ENCODE measurements around the gene GPC5. TPM values are rescaled to one million over a fixed set of nuclear protein-coding genes. Genes with fewer than 3 reads are reported as not detected.

The GPC5 gene
- total and polyA plus RNA-seq, 10 donors: 0.04 to 0.83 (median 0.26) TPM; not detected in 3

GRCh38 chr13:91878491-91878890, 480.1 kb downstream of the GPC5 start:
- no peak overlapping the region for H3K27ac ChIP-seq
- no peaks in the 10 kb centered on the region for H3K4me1 ChIP-seq
- H3K27me3 ChIP-seq (replicated peaks in 1 of 7): no peaks in the 10 kb centered on the region
- no peak for TF ChIP-seq POLR2AphosphoS5 (IDR thresholded peaks at IDR 0.05)
- TF ChIP-seq, protein P1, sequence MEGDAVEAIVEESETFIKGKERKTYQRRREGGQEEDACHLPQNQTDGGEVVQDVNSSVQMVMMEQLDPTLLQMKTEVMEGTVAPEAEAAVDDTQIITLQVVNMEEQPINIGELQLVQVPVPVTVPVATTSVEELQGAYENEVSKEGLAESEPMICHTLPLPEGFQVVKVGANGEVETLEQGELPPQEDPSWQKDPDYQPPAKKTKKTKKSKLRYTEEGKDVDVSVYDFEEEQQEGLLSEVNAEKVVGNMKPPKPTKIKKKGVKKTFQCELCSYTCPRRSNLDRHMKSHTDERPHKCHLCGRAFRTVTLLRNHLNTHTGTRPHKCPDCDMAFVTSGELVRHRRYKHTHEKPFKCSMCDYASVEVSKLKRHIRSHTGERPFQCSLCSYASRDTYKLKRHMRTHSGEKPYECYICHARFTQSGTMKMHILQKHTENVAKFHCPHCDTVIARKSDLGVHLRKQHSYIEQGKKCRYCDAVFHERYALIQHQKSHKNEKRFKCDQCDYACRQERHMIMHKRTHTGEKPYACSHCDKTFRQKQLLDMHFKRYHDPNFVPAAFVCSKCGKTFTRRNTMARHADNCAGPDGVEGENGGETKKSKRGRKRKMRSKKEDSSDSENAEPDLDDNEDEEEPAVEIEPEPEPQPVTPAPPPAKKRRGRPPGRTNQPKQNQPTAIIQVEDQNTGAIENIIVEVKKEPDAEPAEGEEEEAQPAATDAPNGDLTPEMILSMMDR (IDR thresholded peaks at IDR 0.05 in 8 of 11, conservative IDR thresholded peaks at IDR 0.05 in 3 of 11): no peak
- no peak for TF ChIP-seq POLR2A (IDR thresholded peaks at IDR 0.05)
- H3K9me3 ChIP-seq: no peaks in the 10 kb centered on the region
- DNase-seq: no peak
- intact Hi-C loops (cut with DNase I; ENCODE audit: low total_unique reads): no loop called here
- H3K4me3 ChIP-seq: no peak overlapping the region
- H3K36me3 ChIP-seq: no peaks in the 10 kb centered on the region
- WGBS, 5 donors: 75 to 89% (median 83%) methylated on average over 3 of the region's 3 CpGs

DNA sequence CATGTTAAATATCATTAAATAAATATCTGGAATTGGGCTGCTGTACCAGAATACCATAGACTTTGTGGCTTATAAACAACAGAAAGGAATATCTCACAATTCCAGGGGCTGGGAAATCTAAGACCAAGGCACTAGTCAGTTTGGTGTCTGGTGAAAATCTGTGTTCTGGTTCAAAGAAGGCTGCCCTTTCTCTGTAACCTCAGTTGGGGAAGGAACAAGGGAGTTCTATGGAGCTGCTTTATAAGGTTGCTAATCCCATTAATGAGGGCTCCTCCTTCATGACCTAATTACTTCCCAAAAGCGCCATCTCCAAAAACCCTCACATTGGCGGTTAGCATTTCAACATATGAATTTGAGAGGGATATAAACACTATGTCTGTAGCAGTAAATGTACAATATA, 480.9 kb downstream of the GPC5 start:
- no peaks in the 10 kb centered on the region for H3K36me3 ChIP-seq
- DNase-seq: no peak
- WGBS, 5 donors: 92 to 100% (median 96%) methylated on average over 2 of the region's 2 CpGs
- H3K27ac ChIP-seq: no peak overlapping the region
- no peaks in the 10 kb centered on the region for H3K27me3 ChIP-seq (replicated peaks in 1 of 7)
- no peaks in the 10 kb centered on the region for H3K4me1 ChIP-seq
- intact Hi-C loops (cut with DNase I; ENCODE audit: low total_unique reads): no loop called here
- H3K4me3 ChIP-seq: no peak overlapping the region
- TF ChIP-seq POLR2AphosphoS5 (IDR thresholded peaks at IDR 0.05): no peak
- TF ChIP-seq POLR2A (IDR thresholded peaks at IDR 0.05): no peak
- TF ChIP-seq, protein P1 (IDR thresholded peaks at IDR 0.05 in 8 of 11, conservative IDR thresholded peaks at IDR 0.05 in 3 of 11): no peak
- no peaks in the 10 kb centered on the region for H3K9me3 ChIP-seq

DNA sequence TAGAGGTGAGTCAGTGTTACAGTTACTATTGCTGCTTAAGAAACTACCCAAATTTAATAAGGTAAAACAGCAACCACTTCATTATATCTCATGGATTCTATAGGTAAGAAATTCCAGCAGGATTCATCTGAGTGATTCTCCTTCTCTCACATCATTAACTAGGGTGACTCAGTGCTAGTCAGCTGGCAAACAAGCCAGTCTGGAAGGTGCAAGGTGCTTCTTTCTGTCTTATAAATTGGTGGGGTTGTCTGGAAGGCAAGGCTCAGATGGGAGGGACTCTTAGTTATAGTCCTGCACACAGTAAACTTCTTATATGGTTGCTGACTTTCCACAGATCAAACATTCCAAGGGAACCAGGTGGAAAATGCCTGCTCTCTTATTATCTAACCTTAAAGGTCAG, 484.5 kb downstream of the GPC5 start:
- H3K4me1 ChIP-seq: no peaks in the 10 kb centered on the region
- TF ChIP-seq POLR2A (IDR thresholded peaks at IDR 0.05) (no peak), POLR2AphosphoS5 (IDR thresholded peaks at IDR 0.05) (no peak)
- TF ChIP-seq, protein P1 (IDR thresholded peaks at IDR 0.05 in 8 of 11, conservative IDR thresholded peaks at IDR 0.05 in 3 of 11): no peak
- H3K27ac ChIP-seq: no peak overlapping the region
- peaks cover 0 to 12% (median 0%) of the 10 kb centered on the region in 8 donors for H3K9me3 ChIP-seq
- no peak for DNase-seq
- intact Hi-C loops (cut with DNase I; ENCODE audit: low total_unique reads): no loop called here
- H3K27me3 ChIP-seq (replicated peaks in 1 of 7): no peaks in the 10 kb centered on the region
- H3K4me3 ChIP-seq: no peak overlapping the region
- no peaks in the 10 kb centered on the region for H3K36me3 ChIP-seq

DNA sequence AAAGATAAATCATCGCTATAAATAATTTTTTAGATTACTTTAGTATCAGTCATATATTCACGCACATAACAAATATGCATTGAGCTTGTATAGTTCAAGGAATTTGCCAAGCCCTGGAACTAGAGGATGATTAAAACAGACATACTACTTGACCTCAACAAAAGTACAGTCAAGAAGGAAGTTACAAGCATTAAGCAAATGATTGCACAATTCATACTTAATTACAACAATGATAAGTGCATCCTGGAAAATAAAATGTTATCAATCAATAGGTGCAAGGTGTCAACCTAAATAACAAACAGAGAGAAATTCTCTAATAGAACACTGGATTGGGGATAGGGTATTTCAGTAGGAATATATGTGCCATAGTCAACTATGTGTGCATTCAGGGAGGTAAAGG, 491.2 kb downstream of the GPC5 start:
- WGBS, 5 donors: 79 to 94% (median 88%) methylated on average over 2 of the region's 2 CpGs
- intact Hi-C loops (cut with DNase I; ENCODE audit: low total_unique reads): no loop called here
- no peak overlapping the region for H3K27ac ChIP-seq

More for the DNA sequence above, 491.2 kb downstream of the GPC5 start:
- Histone ChIP-seq H3K4me3 (no peak overlapping the region), H3K36me3 (no peaks in the 10 kb centered on the region), H3K4me1 (no peaks in the 10 kb centered on the region), H3K9me3 (peaks cover 0 to 29% (median 13%) of the 10 kb centered on the region in 8 donors), H3K27me3 (replicated peaks in 1 of 7) (no peaks in the 10 kb centered on the region)
- no peak for DNase-seq
- no peak for TF ChIP-seq POLR2A (IDR thresholded peaks at IDR 0.05)
- no peak for TF ChIP-seq POLR2AphosphoS5 (IDR thresholded peaks at IDR 0.05)
- TF ChIP-seq, protein P1 (IDR thresholded peaks at IDR 0.05 in 8 of 11, conservative IDR thresholded peaks at IDR 0.05 in 3 of 11): no peak

All from spleen (tissue), 11 donors.